ENCODE results near the gene TMEM95.
"Not testable (repeated sequence)": the region's sequence is repeated elsewhere in the genome, so short reads cannot be mapped to it uniquely, and the experiment has no call there.

The TMEM95 gene

DNA sequence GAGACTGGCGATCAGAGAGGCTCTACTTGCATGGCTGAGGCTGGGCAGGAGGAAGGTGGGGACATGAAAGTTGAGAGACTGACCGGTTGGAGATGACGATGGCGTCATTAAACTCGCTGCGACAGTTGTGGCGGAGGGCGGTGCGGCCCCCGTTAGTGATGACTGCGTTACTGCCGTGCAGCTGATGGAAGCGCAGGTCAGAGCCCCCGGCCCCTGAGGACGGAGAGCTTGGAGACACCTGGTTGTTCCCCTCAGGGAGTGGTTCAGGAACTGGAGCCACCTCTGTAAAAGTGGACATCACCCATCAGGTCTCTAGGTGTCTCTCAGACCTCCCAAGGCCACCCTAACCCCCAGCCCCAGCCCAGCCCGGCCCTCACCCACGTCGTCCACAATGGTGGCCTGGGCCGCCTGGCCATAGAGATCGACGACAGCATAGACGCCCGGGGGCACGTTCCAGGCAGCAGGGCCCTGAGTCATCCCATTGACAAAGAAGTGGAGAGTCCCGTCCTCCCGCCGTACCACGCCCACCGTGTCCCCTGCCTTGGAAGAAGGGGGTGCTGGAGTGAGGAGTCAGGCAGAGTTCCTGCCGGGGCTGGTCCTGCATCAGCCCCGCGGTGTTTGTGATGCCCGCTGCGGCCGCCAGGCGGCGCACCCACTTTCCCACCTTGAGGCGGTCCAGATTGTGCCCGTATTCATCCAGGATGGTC lies 31.1 kb upstream of the TMEM95 start:
- in situ Hi-C loops (cut with HindIII; ENCODE audit: low sequenced_read_pairs), result no loop called here

DNA sequence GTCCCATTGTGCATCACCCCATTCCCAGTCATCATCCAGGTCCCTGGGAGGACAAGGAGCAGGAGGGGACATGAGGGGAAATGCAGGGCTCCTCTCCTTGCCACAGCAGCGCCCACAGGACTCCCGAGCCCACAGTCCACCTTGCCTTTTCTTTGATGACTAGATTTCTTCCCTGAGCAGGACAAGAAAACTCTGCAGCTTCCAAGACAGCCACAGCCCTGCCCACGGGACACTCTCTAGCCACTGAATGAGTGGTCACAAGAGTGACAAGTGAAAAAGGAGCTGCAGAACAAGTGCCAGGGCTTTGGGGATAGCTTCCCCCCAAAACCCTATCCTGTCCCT lies 30.5 kb upstream of the TMEM95 start:
- in situ Hi-C loops (cut with HindIII; ENCODE audit: low sequenced_read_pairs), result no loop called here

GRCh38 chr17:7325031-7325528 lies 29.9 kb upstream of the TMEM95 start:
- in situ Hi-C loops (cut with HindIII; ENCODE audit: low sequenced_read_pairs), result no loop called here

GRCh38 chr17:7326186-7326585 lies 28.8 kb upstream of the TMEM95 start:
- in situ Hi-C loops (cut with HindIII; ENCODE audit: low sequenced_read_pairs), result no loop called here

DNA sequence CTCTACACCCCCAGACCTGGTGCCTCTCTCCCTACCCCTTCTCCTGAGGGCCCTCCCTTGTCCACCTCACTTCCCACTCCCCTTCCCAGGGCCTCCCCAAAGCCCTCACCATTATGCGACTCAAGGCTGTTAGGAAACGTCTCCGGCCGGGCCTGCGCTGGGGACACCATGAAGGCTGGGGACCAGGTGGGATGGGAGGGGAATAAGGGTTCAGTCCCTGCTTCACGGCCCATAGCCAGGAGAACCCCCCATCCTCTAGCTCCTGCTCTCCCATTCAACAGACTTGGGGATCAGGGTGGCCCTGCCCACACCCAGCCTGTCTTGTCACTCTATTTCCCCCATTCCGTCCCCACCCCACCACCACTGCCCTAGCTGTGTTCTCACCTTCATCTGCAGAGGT lies 27.9 kb upstream of the TMEM95 start:
- in situ Hi-C loops (cut with HindIII; ENCODE audit: low sequenced_read_pairs), result no loop called here

- in situ Hi-C loops (cut with HindIII; ENCODE audit: low sequenced_read_pairs), result no loop called here
Observed at GRCh38 chr17:7327501-7327900, 27.5 kb upstream of the TMEM95 start.

DNA sequence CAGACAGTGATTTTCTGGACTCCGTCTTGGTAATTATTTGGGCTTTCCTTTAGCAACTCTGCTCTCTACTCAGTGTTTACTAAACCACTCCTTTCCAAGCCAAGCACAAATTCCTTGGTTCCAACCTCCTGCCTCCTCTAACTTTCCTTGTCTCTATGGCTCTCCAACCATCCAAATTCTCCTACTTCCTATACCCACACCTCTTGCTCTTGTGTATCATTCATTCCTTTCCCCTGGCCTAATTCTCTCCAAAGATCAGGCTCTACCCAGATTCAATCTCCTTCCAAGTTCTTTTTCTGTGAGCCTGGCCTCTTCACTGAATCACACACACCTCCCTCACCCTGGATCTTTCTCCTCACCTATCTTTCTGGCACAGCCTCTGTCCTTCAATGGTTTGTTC lies 26.9 kb upstream of the TMEM95 start:
- in situ Hi-C loops (cut with HindIII; ENCODE audit: low sequenced_read_pairs), result no loop called here

GRCh38 chr17:7328840-7329373 lies 26.0 kb upstream of the TMEM95 start, which contains the start of gene NEURL4:
Gene NEURL4 (minus strand): TSS chr17:7329335. CDS start chr17:7329312, 23 bp downstream.
- in situ Hi-C loops (cut with HindIII; ENCODE audit: low sequenced_read_pairs), result no loop called here

DNA sequence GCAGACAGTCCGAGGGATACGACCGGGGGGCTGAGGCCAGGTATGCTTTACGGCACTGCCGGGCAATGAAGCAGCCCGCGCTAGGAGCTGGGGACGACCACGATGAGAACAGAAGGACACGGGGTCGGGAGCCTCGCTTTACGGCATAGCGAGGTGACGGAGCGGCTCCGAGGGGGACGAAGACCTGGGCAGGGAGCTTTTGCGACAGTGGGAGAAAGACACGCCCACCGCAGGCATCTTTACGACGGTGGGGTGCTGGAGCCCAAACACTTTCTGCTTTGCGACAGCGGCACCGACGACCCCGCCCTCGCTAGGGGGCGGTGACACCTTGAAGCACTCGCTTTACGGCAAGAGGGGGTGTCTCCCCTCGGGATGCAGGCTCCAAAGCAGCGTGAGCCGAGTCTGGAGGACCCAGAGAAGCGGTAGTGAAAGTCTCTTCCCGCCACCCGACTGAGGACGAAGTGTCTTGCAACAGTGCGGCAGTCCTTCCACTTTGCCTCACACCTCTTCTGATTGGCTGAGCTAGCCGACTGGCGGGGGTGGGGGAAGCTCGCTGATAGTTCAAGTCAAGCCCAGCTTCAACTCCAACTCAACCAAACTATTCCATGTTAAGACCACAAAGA lies 25.5 kb upstream of the TMEM95 start:
- in situ Hi-C loops (cut with HindIII; ENCODE audit: low sequenced_read_pairs), result no loop called here

DNA sequence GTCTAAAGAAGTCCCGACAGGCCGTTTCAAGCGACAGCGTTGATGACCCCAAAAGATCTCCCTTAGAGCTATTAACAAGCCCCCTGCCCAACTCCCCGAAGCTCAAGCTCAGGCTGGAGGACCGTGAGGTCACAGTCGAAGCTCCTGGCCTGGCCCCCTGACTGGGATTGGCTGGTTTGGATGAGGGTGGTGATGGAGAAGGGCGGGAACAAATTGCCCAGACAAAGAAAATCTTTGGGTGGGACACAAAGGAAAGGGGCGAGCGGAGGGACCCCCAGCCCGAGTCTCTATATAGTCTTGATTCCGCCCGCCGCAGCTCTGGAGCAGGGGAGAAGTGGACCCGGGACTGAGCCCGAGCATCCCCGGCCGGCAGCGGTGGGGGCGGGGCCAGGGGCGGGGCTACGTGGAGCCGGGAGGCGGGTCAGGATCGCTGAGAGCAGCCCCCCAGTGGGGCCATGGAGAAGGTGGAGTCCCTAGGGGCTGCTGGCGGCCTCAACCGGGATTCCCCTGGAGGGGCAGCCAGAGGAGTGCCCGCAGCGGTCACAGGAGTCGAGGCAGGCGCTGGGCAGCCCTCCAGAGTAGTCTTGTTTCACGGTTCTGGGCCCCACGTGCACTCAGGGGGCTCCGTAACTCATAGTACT lies 24.8 kb upstream of the TMEM95 start:
- in situ Hi-C loops (cut with HindIII; ENCODE audit: low sequenced_read_pairs), result no loop called here

DNA sequence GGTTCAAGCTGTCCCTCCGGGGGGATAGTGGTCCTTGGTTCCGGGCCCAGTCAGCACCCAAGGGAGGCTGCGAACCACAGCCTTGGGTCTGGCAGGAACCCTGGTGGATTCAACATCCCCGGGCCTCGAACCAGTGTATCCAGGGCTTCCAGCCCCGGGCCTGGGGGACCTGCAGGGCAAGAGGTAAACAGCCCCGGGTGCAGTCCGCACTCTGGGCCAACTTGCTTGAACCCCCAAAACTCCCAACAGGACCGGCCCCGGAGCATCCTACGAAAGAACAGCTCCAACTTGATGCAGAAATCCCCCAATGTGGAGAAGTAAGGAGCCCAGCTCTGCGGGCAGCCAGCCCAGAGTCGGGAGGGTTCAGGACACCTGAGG lies 24.3 kb upstream of the TMEM95 start:
- in situ Hi-C loops (cut with HindIII; ENCODE audit: low sequenced_read_pairs), result no loop called here

DNA sequence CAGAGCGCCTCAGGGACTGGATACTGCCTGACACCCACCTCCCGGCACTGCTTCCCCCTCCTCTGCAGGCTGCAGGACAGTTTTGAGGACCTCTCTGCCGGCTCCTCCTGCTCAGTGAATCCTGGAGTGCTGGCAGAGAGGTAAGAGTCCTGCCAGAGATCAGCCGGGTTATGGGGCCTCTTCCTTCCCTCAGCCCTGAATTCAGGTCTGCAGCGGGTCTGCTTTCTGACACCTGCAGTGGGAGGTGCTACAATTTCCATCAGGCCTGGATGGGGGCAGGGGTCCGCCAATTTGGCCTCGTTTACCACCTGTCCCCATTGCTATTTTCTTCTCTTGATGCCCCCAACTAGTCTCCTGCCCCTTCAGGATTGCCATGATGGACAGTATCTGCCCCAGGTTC lies 22.8 kb upstream of the TMEM95 start:
- in situ Hi-C loops (cut with HindIII; ENCODE audit: low sequenced_read_pairs), result no loop called here

DNA sequence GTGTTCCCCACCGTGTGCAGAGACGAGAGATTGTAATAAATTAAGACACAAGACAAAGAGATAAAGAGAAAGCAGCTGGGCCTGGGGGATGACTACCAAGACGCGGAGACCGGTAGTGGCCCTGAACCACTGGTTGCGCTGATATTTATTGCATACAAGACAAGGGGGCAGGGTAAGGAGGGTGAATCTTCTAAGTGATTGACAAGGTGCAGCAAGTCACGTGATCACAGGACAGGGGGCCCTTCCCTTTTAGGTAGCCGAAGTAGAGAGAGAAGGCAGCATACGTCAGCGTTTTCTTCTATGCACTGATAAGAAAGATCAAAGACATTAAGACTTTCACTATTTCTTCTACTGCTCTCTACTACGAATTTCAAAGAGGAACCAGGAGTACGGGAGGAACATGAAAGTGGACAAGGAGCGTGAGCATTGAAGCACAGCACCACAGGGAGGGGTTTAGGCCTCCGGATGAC lies 22.3 kb upstream of the TMEM95 start:
- in situ Hi-C loops (cut with HindIII; ENCODE audit: low sequenced_read_pairs), result not testable (repeated sequence)

- in situ Hi-C loops (cut with HindIII; ENCODE audit: low sequenced_read_pairs), result no loop called here
Observed at GRCh38 chr17:7334938-7335538, 19.9 kb upstream of the TMEM95 start.

- in situ Hi-C loops (cut with HindIII; ENCODE audit: low sequenced_read_pairs), result not testable (repeated sequence)
Observed at GRCh38 chr17:7335765-7336164, 19.2 kb upstream of the TMEM95 start.

- in situ Hi-C loops (cut with HindIII; ENCODE audit: low sequenced_read_pairs), result no loop called here
Observed at GRCh38 chr17:7336240-7337175, 18.4 kb upstream of the TMEM95 start, which contains the start of gene ACAP1. Gene ACAP1 (plus strand): TSS chr17:7336529. CDS start chr17:7336735, 206 bp downstream.

DNA sequence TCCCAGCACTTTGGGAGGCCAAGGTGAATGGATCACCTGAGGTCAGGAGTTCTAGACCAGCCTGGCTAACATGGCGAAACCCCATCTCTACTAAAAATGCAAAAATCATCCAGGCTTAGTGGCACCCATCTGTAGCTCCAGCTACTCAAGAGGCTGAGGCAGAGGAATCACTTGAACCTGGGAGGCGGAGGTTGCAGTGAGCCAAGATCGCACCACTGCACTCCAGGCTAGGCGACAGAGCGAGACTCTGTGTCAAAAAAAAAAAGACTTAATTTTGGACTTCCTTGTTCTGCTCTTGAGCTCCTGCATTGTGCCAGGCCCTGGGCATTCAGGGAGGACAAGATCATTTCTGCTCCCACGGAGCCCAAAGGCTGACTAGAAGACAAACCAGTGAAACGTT lies 17.4 kb upstream of the TMEM95 start:
- in situ Hi-C loops (cut with HindIII; ENCODE audit: low sequenced_read_pairs), result not testable (repeated sequence)

- in situ Hi-C loops (cut with HindIII; ENCODE audit: low sequenced_read_pairs), result no loop called here
Observed at GRCh38 chr17:7340179-7340578, 14.8 kb upstream of the TMEM95 start.

DNA sequence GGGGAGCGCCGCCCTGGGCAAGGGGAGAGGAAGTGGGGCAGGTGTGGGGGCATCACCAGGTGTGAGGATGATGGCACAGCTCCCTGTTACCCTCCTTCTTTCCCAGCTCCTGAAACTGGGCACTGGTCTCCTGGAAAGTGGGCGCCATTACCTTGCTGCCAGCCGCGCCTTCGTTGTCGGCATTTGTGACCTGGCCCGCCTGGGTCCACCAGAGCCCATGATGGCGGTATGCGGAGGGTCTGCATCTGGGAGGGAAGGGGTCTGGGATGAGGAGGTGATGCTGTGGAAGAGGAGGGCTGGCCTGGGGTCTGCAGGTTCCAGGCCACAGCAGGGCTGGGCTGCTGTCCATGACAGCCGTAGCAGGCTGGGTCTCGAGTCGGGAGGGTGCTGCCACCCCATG lies 13.1 kb upstream of the TMEM95 start:
- in situ Hi-C loops (cut with HindIII; ENCODE audit: low sequenced_read_pairs), result no loop called here

DNA sequence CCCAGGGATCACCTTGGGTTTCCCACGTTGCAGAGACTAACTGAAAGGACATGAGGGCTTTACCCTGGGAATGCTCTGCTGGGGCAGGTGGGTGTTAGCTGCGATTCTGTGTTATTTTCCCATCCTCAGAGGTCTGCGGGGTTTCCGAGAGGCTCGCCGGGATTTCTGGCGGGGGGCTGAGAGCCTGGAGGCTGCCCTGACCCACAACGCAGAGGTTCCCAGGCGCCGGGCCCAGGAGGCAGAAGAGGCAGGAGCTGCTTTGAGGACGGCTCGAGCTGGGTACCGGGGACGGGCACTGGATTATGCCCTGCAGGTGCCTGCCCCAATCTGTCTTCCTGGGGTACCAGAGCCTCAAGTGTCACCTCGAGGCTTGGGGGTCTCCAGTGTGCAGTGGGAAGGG lies 11.7 kb upstream of the TMEM95 start:
- in situ Hi-C loops (cut with HindIII; ENCODE audit: low sequenced_read_pairs), result no loop called here
